GM19438 (cell line): ENCODE measurements around the gene PEX6.

Source experiments
- ATAC-seq: cut with Tn5 transposase; IDR thresholded peaks from one replicate; pipeline ENCODE4 v1.9.1; 2021; ENCODE audit warnings: low read depth; ENCODE audit not compliant: unreplicated experiment

Gene PEX6

GRCh38 chr6:42938987-42939809, 39.8 kb downstream of the PEX6 start:
- ATAC-seq: no peak

GRCh38 chr6:42938428-42938796, 40.6 kb downstream of the PEX6 start:
- no peak for ATAC-seq

GRCh38 chr6:42937548-42938427, 41.2 kb downstream of the PEX6 start:
- ATAC-seq: no peak

- no peak for ATAC-seq
Measured at GRCh38 chr6:42936398-42936797, 42.6 kb downstream of the PEX6 start.

- no peak for ATAC-seq
Measured at GRCh38 chr6:42935322-42935721, 43.7 kb downstream of the PEX6 start.

GRCh38 chr6:42933205-42933604, 45.8 kb downstream of the PEX6 start:
- ATAC-seq: no peak

- no peak for ATAC-seq
Measured at GRCh38 chr6:42932412-42932811, 46.6 kb downstream of the PEX6 start.

GRCh38 chr6:42929821-42930360, 49.1 kb downstream of the PEX6 start:
- peak; percentile 45 for ATAC-seq

GRCh38 chr6:42928986-42929820, 49.8 kb downstream of the PEX6 start, which contains the start of gene CNPY3:
TSS of gene CNPY3 (plus strand) at chr6:42929480. CDS start at chr6:42929571, 91 bp downstream.
- peak; percentile 71 for ATAC-seq

- ATAC-seq: no peak
Measured at GRCh38 chr6:42925248-42925857, 53.6 kb downstream of the PEX6 start.

GRCh38 chr6:42923666-42924065, 55.3 kb downstream of the PEX6 start:
- ATAC-seq: no peak

- ATAC-seq: no peak
Measured at GRCh38 chr6:42921801-42922200, 57.2 kb downstream of the PEX6 start.

GRCh38 chr6:42916288-42916687, 62.7 kb downstream of the PEX6 start:
- no peak for ATAC-seq

GRCh38 chr6:42915732-42916131, 63.2 kb downstream of the PEX6 start, which contains the start of gene PTCRA:
TSS of gene PTCRA (plus strand) at chr6:42916053. CDS start at chr6:42916070, 17 bp downstream.
- ATAC-seq: no peak

- ATAC-seq: no peak
Measured at GRCh38 chr6:42914546-42914945, 64.4 kb downstream of the PEX6 start.
